Renal cortical epithelial cell (primary cell): ENCODE measurements around the gene STK16. TPM values are rescaled to one million over a fixed set of nuclear protein-coding genes. Genes with fewer than 3 reads are reported as not detected.
"Not testable (repeated sequence)": the region's sequence is repeated elsewhere in the genome, so short reads cannot be mapped to it uniquely, and the experiment has no call there.

Experiments used
- DNase-seq: peaks from one replicate; pipeline ENCODE4 v3.0.0-alpha.2; 2011; ENCODE audit warnings: low read depth
- total RNA-seq: library from RNA; depleted of rRNA; stranded (reverse); fragments of >200 nt; gene quantifications from 2 replicates; pipeline ENCODE4 v1.2.3, GENCODE V29; 2014

STK16 gene
- total RNA-seq, 1 donor from 2014 or later, result 52.7 TPM

DNA sequence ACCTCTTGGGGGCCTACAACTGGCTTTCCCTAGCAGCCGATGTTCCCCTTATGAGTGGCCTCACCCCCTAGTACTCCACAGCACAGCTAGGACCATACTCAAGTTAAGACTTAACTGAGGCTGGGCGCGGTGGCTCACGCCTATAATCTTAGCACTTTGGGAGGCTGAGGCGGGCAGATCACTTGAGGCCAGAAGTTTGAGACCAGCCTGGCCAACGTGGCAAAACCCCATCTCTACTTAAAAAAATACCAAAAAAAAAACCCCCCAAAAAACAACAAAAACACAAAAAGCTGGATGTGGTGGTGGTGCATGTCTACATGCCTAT, 41.8 kb downstream of the STK16 start:
- DNase-seq, result not testable (repeated sequence)

DNA sequence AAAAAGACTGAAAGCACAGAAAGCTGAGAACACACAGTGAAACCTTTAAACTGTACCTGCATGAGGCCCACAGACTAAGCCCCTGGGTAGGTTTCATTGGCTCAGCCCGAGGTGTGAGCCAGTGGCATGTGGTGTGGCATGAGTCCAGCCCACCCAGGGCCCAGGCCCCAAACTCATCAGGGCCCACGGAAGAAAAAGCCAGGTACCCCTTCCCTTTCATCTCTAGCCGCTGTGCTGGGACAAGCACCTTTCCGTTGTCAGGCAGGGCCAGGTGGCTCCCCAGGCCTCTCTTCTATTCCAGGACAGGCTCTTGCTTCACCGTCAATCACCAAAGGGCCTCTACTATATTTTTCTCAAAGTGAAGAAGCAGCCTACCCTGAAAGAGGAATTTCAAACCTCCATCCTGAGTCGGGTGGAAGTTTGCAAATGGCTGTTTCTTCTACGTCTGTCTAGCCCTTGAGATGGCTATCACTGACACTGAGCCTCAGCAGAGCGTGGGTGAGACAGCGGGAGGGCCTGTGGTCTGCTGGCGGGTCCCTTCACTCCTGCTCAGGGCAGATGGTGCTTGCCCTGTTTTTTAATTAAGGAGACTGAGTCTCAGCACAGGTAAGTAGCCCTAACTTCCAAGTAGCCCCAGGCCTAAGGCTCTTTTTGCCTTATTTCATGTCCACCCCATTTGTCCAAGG, 42.4 kb downstream of the STK16 start:
- DNase-seq, result no peak

DNA sequence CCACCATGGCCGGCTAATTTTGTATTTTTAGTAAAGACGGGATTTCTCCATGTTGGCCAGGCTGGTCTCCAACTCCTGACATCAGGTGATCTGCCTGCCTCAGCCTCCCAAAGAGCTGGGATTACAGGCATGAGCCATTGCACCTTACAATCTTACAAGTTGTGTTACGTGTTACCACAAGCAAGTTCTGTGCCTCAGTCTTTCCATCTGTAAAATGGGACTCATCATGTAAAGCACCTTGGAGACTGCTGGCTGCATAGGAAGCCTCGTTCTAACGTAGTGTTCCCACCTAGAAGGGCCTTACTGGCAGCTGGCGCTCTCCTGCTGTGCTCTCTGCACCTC, 43.9 kb downstream of the STK16 start:
- no peak for DNase-seq

DNA sequence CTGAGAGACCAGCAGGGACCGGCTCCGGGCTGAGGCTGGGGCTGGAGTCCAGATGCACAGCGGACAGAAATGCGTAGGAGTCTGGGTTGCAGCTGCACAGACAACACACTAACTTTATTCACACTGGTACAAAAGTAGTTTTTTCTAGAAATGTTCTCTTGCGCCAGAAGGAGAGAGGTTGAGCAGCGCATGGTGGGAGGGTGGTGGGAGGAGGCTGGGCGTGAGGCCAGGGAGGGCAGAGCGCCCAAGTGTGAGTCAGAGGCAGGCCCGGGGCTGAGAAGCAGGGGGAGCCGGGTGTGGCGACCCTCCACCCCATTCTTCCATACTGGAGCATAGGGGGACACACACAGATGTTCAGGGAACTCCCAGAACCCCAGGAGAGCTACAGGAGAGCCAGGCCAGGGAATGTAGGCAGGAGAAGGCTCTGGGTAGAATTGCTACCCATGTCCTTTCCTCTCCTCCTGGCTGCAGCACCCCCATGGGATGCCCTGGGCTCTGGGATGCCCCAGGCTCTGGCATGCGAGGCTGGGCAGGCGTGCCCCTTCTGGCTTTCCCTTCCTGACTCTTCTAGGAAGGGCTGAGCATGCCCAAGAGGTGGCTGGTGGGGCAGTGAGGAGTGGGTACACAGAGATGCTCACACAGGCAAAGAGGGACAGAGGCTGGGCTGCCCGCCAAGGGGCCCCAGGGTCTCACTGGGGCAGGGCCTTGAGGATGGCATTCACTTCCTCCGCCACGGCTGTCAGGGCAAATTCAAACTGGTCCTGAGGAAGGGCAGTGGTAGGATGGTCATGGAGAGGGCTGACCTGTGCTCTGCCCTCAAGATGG, 44.5 kb downstream of the STK16 start:
- DNase-seq, result peak; percentile 82

DNA sequence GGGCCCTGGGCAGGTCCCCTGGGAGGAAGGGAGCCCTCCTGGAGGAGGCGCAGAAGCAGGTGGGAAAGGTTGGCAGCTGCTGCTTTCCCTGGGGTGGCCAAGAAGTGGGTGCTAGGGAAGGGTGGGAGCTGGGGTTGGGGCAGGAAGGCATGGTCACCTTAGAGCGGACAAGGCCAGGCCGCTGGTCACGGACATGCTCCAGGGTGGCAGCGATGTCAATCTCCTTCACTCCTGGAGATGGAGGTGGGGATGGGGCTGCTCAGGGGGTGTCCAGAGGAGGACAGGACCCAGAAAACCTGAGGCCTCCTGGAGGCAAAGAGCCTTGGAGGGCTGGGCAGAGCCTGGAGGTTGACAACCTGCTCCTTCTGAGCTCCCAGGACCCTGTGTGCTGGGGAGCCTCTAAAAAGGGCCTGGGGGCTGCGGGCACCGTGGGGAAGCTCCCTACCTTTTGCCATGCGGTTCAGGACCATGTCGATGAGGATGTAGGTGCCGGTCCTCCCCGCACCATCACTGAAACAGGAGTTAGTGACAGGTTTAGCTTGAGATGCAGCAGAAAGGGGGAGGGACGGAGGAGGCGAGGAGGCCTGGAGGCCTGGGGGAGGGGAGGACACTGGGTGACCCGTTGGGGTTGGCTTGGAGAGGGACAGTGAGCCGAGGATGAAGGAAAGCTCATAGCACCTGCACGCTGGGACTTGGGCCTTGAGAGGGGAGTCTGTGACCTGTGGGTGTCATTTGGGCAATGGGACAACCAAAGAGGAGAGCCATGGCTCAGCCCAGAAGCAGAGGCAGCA, 45.3 kb downstream of the STK16 start:
- DNase-seq, result no peak

DNA sequence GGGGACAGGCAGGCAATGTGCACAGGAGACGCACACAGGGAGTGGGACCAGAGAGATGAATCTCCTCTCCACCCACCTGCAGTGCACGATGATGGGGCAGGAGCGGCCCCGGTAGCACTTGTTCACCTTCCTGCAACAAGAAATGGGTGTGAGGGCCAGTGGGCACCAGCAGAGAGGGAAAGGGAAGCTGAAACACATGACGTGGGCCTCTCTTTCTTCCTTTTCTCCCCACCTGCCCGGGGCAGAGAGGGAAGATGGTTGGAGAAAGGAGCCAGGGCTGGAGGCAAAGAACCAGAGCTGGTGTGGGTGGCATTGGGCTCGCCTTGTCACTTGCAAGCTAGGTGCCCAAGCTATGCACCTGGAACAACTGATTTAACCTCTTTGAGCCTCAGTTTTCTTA, 46.1 kb downstream of the STK16 start:
- no peak for DNase-seq

DNA sequence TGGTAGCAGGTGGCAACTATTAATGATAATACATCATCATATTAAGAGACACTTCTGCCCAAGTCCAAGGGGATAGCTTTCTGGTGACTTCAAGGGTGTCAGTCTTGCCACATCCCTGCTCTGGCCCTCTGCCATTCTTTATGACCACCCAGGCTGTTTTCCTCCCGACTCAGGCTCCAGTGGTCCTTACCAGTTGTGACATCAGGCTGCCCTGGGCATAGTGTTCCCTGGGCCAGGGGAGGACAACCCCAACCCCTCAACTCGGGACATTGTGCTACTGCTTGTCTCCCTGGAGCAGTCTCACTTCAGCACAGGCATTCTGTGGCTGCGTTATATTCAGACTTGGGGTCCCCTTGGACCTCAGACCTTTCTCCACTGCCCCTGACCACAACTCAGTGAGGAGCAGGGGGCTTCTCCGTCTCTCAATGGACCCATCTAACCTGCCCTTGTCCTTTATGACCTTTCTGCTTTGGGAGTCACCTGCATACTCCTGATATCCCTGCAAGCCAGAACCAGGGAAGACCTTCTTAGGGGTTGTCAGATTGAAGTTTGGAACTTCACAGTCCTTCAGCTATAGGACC, 46.7 kb downstream of the STK16 start:
- no peak for DNase-seq

DNA sequence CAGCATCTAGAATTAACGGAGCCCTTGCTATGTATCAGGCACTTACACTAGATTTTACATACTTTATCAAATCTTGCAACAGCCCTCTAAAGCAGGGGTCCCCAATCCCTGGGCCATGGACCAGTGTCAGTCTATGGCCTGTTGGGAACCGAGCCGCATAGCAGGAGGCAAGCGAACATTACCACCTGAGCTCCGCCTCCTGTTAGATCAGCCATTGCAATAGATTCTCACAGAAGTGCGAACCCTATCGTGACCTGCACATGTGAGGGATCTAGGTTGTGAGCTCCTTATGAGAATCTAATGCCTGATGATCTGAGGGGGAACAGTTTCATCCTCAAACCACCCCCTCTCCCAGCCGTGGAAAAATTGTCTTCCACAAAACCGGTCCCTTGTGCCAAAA, 47.3 kb downstream of the STK16 start:
- DNase-seq, result no peak

DNA sequence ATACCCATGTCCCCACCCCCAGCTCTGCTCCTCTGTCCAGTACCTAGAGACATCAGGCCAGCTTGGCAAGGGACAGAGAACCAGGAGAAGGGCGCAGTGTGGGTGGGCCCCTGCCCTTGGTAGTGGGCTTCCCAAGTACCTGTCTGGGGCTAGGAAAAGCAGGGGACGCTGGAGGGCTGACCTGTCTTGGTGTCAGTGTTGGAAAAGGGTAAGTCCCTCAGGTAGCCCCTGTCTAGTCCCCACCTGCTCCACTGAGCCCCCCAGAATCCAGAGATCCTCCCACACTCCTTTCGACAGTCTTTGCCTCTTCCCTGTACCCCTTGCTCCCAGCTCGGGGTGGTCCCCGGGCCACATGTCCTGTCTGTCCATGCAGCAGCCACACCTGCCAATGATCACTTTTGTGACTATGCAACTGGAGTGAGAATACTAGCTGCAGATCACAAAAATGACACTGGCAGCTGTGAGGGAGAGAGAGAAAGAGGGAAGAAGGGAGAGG, 48.5 kb downstream of the STK16 start:
- no peak for DNase-seq

DNA sequence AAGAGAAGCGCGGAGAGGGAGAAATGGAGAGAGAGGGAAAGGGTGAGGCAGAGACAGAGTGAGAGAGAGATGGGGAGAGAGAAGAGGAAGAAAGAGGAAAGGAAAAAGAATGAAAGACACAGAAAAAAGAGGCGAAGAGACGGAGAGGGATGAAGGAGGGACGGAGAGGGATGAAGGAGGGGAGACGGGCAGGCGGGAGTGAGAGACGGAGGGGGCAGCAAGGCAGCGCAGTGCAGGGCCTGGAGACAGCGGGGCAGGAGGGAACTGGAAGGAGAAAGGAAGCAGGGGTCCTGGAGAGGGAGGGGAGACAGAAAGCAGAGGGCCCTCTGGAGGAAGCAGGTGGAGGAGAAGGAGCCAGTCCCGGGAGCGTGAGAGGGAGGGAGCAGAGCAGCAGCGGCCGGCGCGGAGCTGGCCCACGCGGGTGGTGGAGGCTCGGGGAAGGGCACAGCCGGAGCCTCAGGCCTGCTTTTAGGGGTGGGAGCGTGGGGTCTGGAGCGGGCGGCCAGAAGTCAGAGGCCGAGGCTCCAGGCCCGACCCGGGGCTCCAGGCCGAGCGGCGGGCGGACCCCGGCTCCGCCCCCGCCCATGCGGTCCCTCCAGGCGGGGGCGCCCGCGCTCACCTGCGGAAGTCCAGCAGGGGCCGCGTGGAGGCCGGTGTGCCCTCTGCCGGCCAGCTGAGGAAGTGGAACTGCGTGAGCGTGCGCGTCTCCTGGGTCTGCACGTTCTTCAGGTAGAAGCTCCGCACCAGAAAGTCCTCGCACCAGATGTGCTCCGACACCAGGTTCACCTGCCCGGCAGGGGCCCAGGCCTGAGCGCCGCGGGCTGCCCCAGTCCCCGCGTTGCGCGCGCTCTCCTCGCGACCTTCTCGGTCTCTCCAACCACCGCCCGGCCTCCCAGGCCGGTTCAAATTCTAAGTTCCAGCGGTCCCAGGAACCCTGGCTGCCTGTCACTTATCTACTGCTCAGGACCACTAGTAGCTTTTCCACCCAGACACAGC, 49.4 kb downstream of the STK16 start:
- peak; percentile 68 for DNase-seq

DNA sequence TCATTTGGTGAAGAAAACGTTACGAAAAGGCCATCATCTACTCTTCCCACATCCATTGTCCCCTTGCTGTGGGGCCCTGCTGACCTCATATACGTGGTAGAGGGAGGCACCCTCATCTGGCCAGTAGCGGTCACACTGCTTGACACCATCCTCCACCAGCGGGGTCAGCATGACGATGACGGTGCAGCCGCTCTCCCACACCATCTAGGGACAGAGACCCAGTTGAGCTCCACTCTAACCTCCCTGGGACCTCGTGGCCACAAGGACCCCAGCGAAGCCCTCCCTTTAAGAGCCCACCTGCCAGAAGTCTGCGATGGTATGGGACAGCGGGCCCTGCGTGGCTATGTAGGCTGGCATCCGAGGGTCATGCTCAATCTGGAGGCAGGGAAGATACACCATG, 50.9 kb downstream of the STK16 start:
- no peak for DNase-seq

DNA sequence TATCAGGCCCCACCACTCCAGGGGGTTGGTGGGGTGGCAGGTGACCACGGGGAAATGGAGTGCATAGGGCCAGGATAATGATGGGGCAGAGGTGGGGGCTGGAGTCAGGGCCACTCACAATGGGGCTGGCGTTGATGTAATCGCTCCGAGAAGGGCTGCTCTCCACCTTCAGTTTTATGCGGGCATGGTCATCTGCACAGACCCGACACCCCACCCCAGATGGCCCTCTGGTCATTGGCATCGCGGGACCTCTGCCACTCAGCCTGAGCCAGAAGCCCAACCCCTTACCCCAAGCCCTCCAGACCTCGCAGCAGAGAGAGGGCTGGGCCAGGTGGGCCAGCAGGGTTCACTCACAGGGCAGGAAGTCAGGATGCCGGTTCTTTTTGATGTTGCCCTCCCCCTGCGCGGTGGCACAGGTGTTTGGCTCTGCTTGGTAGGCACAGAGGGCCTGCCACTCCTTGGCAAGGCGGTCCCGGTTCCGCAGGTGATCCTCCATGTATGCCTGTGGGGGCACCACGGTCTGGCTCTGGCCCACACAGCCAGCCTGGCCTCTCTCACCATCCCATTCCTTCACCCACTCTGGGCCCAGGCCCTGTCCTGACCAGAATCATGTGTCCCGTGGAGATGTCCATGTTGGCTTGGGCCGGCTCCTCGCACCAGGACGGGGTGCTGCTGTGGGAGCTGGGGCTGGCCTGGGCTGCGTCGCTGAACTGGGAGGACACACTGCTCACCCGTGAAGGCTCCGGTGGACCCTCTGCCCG, 51.5 kb downstream of the STK16 start:
- DNase-seq, result no peak

DNA sequence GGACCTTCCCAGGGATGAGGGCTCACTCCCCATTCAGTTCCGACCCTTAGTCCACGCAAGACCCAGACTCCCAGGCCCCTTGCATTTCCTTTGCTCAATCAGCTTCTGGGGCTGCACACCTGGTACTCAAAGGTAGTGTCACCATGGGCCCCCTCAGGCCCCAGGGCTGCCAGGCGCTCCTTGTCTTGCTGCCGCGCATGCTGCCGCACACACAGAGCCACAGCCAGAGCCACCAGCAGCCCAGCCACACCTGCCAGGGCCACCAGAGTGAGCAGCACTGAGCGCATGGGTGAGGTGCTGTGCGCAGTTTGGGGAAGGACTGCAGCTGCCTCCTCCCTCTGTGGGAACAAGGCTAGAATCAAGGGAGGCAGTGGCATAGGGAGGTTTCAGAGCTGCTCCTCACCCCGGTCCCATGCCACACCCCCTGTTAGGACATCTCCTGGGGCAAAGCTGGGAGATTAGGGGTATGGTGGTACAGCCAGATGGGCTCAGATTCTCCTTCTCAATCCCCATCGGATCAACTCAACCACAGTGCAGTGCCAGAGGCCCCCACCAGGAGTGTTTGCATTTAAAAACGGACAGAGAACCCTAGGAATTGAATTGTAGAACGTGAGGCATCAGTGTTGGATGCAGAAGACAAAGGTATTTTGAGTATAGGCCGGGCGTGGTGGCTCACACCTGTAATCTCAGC, 52.6 kb downstream of the STK16 start:
- no peak for DNase-seq

DNA sequence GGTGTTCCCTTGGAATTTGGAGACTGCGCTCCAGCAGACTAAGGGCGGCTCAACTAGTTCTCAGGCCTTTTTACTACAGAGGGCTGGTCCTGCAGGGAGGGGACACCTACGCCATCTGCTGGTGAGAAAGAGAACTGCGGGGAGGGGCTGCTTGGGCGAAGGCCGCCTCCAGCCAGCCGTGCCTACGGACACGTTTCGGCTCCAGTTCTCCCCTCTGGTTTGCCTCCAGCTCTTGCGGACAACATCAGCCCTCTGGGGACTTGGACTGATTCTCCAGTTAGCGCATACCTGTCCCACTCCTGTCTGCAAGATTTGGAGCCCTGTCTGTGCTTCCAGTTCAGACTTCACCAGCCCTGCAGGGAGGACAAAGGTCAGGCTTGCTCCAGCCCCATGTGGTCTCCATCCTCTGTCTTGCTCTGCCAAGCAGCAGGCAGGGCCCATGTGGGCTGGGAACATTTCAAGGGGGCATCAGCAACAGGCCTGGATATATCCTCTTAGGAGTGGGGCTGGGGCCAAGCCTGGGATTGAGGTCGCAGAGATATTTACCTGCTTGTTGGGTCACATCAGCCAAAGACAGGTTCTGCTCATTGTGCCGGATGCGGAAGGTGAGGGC, 53.6 kb downstream of the STK16 start:
- DNase-seq, result peak; percentile 59

DNA sequence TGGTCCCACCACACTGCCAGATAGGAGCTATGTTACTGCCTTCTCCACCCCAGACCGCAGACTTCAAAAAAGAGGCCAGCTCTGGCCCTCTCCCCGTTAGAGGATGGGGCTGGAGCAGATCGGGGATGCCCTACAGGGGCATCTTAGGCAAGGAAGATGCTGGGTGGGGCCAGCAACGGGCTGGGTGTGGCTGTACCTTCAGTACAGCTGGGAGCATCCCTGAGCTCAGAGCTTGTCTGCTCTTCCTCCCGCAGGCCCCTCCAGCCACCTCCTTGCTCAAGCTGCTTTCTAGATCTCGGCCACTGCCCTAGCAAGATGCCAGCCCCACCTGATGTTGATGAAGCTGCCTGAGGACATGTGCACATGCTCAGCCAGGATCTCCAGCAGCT, 54.1 kb downstream of the STK16 start:
- DNase-seq, result no peak
